Activated CD4-positive, alpha-beta T cell treated with anti-CD3 and anti-CD28 coated beads for 24 hours (primary cell): Measurements from ENCODE around the gene SLC45A2.

ENCODE experiments used
- DNase-seq, 2 donors: peaks; one replicate each; pipeline ENCODE4 v3.0.0-alpha.2; 2020; ENCODE audit warnings: low read depth in 2 of 2

SLC45A2 gene

GRCh38 chr5:34007621-34008600, 23.4 kb upstream of the SLC45A2 start, which contains the start of gene AMACR:
TSS of gene AMACR (minus strand) at chr5:34008050. CDS start at chr5:34008019, 31 bp downstream.
- DNase-seq = peak; percentile 82 to 86

- no peak for DNase-seq
Observed at GRCh38 chr5:34007201-34007620, 22.7 kb upstream of the SLC45A2 start.

- DNase-seq = no peak
Observed at GRCh38 chr5:34005681-34006080, 21.2 kb upstream of the SLC45A2 start.

- no peak for DNase-seq
Observed at GRCh38 chr5:34005211-34005610, 20.7 kb upstream of the SLC45A2 start.

GRCh38 chr5:34003941-34004340, 19.4 kb upstream of the SLC45A2 start:
- DNase-seq = no peak

GRCh38 chr5:34002629-34003328, 18.3 kb upstream of the SLC45A2 start:
- DNase-seq = no peak

GRCh38 chr5:34001241-34001841, 16.8 kb upstream of the SLC45A2 start:
- DNase-seq = no peak

GRCh38 chr5:33999978-34000377, 15.5 kb upstream of the SLC45A2 start:
- no peak for DNase-seq

GRCh38 chr5:33997331-33997983, 13.0 kb upstream of the SLC45A2 start:
- DNase-seq = no peak

- DNase-seq = no peak
Observed at GRCh38 chr5:33995865-33996264, 11.4 kb upstream of the SLC45A2 start.

GRCh38 chr5:33994845-33995244, 10.4 kb upstream of the SLC45A2 start:
- DNase-seq = no peak

- DNase-seq = no peak
Observed at GRCh38 chr5:33992864-33993263, 8.4 kb upstream of the SLC45A2 start.

- no peak for DNase-seq
Observed at GRCh38 chr5:33985447-33985846, 954 bp upstream of the SLC45A2 start.

GRCh38 chr5:33984178-33984577, 315 bp downstream of the SLC45A2 start:
- DNase-seq = no peak

GRCh38 chr5:33981408-33982162, 2.9 kb downstream of the SLC45A2 start:
- no peak for DNase-seq

GRCh38 chr5:33980030-33980429, 4.5 kb downstream of the SLC45A2 start:
- DNase-seq = no peak

- DNase-seq = no peak
Observed at GRCh38 chr5:33978306-33978705, 6.2 kb downstream of the SLC45A2 start.

- DNase-seq = no peak
Observed at GRCh38 chr5:33976307-33976706, 8.2 kb downstream of the SLC45A2 start.

GRCh38 chr5:33975852-33976251, 8.6 kb downstream of the SLC45A2 start:
- no peak for DNase-seq

GRCh38 chr5:33973271-33973670, 11.2 kb downstream of the SLC45A2 start:
- no peak for DNase-seq
